IMR-90 (cell line): ENCODE data around the gene MGME1. TPM values are rescaled to one million over a fixed set of nuclear protein-coding genes. Genes with fewer than 3 reads are reported as not detected.
A peak's percentile ranks its signal among the peaks of the same experiment; 100 is the strongest.

Experiments used
- ATAC-seq: fragments of 200-7000 bp; cut with Tn5 transposase; 2 replicates; pipeline ENCODE4 v1.9.1; 2020; ENCODE audit warnings: low read depth, mild to moderate bottlenecking, moderate library complexity
- BruUV-seq: library from RNA; stranded (reverse); fragments of 400-500 nt; replicated peaks from 2 replicates; lab custom pipeline; 2021; lab: Mats Ljungman, UMichigan
- CTCF ChIA-PET: fragments of 300-600 bp; formaldehyde crosslinking; extraction: SDS; loops from one replicate; lab custom pipeline; 2021; ENCODE audit warnings: antibody characterized with exemption; lab: Yijun Ruan, JAX
- POLR2A ChIA-PET: fragments of 300-600 bp; sonication (Branson Sonifier 250); formaldehyde crosslinking; loops from one replicate; lab custom pipeline; 2022; ENCODE audit warnings: antibody characterized with exemption; ENCODE audit not compliant: unreplicated experiment; lab: Charles Lee
- DNase-seq: peaks from one replicate; pipeline ENCODE4 v3.0.0; 2013
- H2AFZ ChIP-seq: replicated peaks from 2 replicates; pipeline ENCODE3; 2013; ENCODE audit warnings: low read length, mild to moderate bottlenecking; ENCODE audit not compliant: poor library complexity
- H2AK5ac ChIP-seq: 2 replicates; pipeline ENCODE4 v1.6.1; 2013; ENCODE audit warnings: low read depth, low read length, inconsistent platforms
- H2AK9ac ChIP-seq: replicated peaks from 2 replicates; pipeline ENCODE3; 2013; ENCODE audit warnings: mild to moderate bottlenecking, low read depth, low read length, moderate library complexity; ENCODE audit not compliant: poor library complexity
- H2BK120ac ChIP-seq: 2 replicates; pipeline ENCODE4 v1.6.1; 2013; ENCODE audit warnings: low read depth, low read length, inconsistent platforms
- H2BK15ac ChIP-seq: 3 replicates; pipeline ENCODE4 v1.6.1; 2013; ENCODE audit warnings: low read depth, low read length, inconsistent platforms
- H2BK20ac ChIP-seq: 2 replicates; pipeline ENCODE4 v1.6.1; 2013; ENCODE audit warnings: low read depth, mild to moderate bottlenecking, inconsistent platforms, low read length, moderate library complexity
- H2BK5ac ChIP-seq: 2 replicates; pipeline ENCODE4 v1.6.1; 2013; ENCODE audit warnings: mild to moderate bottlenecking, low read depth, low read length, inconsistent platforms; ENCODE audit not compliant: poor library complexity, severe bottlenecking
- H3K14ac ChIP-seq: replicated peaks from 2 replicates; pipeline ENCODE4 v1.6.1; 2013; ENCODE audit warnings: low read depth, low read length, inconsistent platforms
- H3K18ac ChIP-seq: 2 replicates; pipeline ENCODE4 v1.6.1; 2013; ENCODE audit warnings: low read depth, low read length, control low read depth
- H3K23ac ChIP-seq: 2 replicates; pipeline ENCODE4 v1.6.1; 2013; ENCODE audit warnings: low read depth, low read length, inconsistent platforms
- H3K27ac ChIP-seq: 2 replicates; pipeline ENCODE4 v1.5.1; 2013; ENCODE audit warnings: mild to moderate bottlenecking, control low read depth, low read length; ENCODE audit not compliant: insufficient read depth
- H3K27me3 ChIP-seq: 2 replicates; pipeline ENCODE4 v1.6.1; 2013; ENCODE audit warnings: low read length; ENCODE audit not compliant: control insufficient read depth, insufficient read depth
- H3K36me3 ChIP-seq: 2 replicates; pipeline ENCODE4 v1.6.1; 2013; ENCODE audit warnings: low read length, mixed read lengths; ENCODE audit not compliant: control insufficient read depth, insufficient read depth
- H3K4ac ChIP-seq: 2 replicates; pipeline ENCODE4 v1.6.1; 2013; ENCODE audit warnings: low read depth, low read length, inconsistent platforms
- H3K4me1 ChIP-seq: 2 replicates; pipeline ENCODE4 v1.6.1; 2013; ENCODE audit warnings: low read length, mixed read lengths; ENCODE audit not compliant: control insufficient read depth, insufficient read depth
- H3K4me2 ChIP-seq: 2 replicates; pipeline ENCODE4 v1.6.1; 2013; ENCODE audit warnings: low read depth, mild to moderate bottlenecking, control low read depth, low read length, moderate library complexity
- H3K4me3 ChIP-seq: 2 replicates; pipeline ENCODE4 v1.5.1; 2013; ENCODE audit warnings: low read depth, mild to moderate bottlenecking, control low read depth, low read length, moderate library complexity; ENCODE audit not compliant: insufficient read depth
- H3K56ac ChIP-seq: 2 replicates; pipeline ENCODE4 v1.6.1; 2013; ENCODE audit warnings: low read length, inconsistent platforms; ENCODE audit not compliant: insufficient read depth; ENCODE audit errors: extremely low read depth
- H3K79me1 ChIP-seq, 2 experiments: 2 replicates each; pipeline ENCODE4 v1.6.1; 2013; ENCODE audit warnings: low read length in 2 of 2, inconsistent platforms in 1 of 2, low read depth in 1 of 2
- H3K9ac ChIP-seq: 2 replicates; pipeline ENCODE4 v1.6.1; 2013; ENCODE audit warnings: low read depth, low read length, control low read depth
- H3K9me1 ChIP-seq: 2 replicates; pipeline ENCODE4 v1.6.1; 2013; ENCODE audit warnings: low read length, inconsistent platforms; ENCODE audit not compliant: insufficient read depth
- H3K9me3 ChIP-seq: 2 replicates; pipeline ENCODE4 v1.6.1; 2013; ENCODE audit warnings: low read length; ENCODE audit not compliant: control insufficient read depth, insufficient read depth
- H4K20me1 ChIP-seq: 2 replicates; pipeline ENCODE4 v1.6.1; 2013; ENCODE audit warnings: low read length, inconsistent platforms; ENCODE audit not compliant: insufficient read depth
- H4K5ac ChIP-seq: 2 replicates; pipeline ENCODE4 v1.6.1; 2013; ENCODE audit warnings: mild to moderate bottlenecking, low read depth, low read length, control low read depth
- H4K8ac ChIP-seq, 2 experiments: 2 replicates each; pipeline ENCODE4 v1.6.1; 2013; ENCODE audit warnings: low read depth in 2 of 2, low read length in 2 of 2, control low read depth in 1 of 2, inconsistent platforms in 1 of 2
- H4K91ac ChIP-seq: 2 replicates; pipeline ENCODE4 v1.6.1; 2013; ENCODE audit warnings: low read depth, low read length, inconsistent platforms; ENCODE audit not compliant: insufficient read depth
- CEBPB ChIP-seq: IDR thresholded peaks from 2 replicates; pipeline ENCODE4 v1.6.1; 2012; ENCODE audit warnings: low read depth, low read length, improper control_type of control experiment
- CHD1 ChIP-seq: IDR thresholded peaks from 2 replicates; pipeline ENCODE4 v1.6.1; 2012; ENCODE audit warnings: low read depth, low read length, improper control_type of control experiment
- CTCF ChIP-seq: conservative IDR thresholded peaks from 2 replicates; pipeline ENCODE4 v1.5.1; 2012; ENCODE audit warnings: mild to moderate bottlenecking, low read depth, low read length, improper control_type of control experiment
- ELK1 ChIP-seq: fragments of 150-350 bp; IDR thresholded peaks from 2 replicates; pipeline ENCODE4 v1.6.1; 2016; ENCODE audit warnings: low read depth, mild to moderate bottlenecking, low read length, moderate library complexity, borderline replicate concordance
- MAZ ChIP-seq: IDR thresholded peaks from 2 replicates; pipeline ENCODE4 v1.6.1; 2012; ENCODE audit warnings: low read depth, mild to moderate bottlenecking, low read length, improper control_type of control experiment, moderate library complexity, borderline replicate concordance
- MXI1 ChIP-seq: IDR thresholded peaks from 2 replicates; pipeline ENCODE4 v1.6.1; 2012; ENCODE audit warnings: low read depth, mild to moderate bottlenecking, low read length, moderate library complexity, borderline replicate concordance
- NFE2L2 ChIP-seq: fragments of 150-350 bp; IDR thresholded peaks from 2 replicates; pipeline ENCODE4 v1.6.1; 2016; ENCODE audit warnings: low read depth, mild to moderate bottlenecking, low read length
- POLR2A ChIP-seq: IDR thresholded peaks from 2 replicates; pipeline ENCODE4 v1.6.1; 2012; ENCODE audit warnings: mild to moderate bottlenecking, low read depth, low read length
- RAD21 ChIP-seq: IDR thresholded peaks from 2 replicates; pipeline ENCODE4 v1.6.1; 2012; ENCODE audit warnings: low read length, improper control_type of control experiment
- RCOR1 ChIP-seq: IDR thresholded peaks from 2 replicates; pipeline ENCODE4 v1.6.1; 2012; ENCODE audit warnings: mild to moderate bottlenecking, low read length, improper control_type of control experiment; ENCODE audit not compliant: insufficient replicate concordance
- WGBS, 2 experiments: methylation state at CpG; one replicate each; pipeline versions ENCODE4 v1.1.5 to v1.1.7; 2013; ENCODE audit warnings: missing lambda C conversion rate in 2 of 2; ENCODE audit not compliant: insufficient read length in 1 of 2; ENCODE audit errors: extremely low coverage in 2 of 2; 5-methylcytosine and 5-hydroxymethylcytosine counted together
- dilution Hi-C: fragments of 300-500 bp; cut with HindIII; formaldehyde crosslinking; loops from one replicate; pipeline ENCODE4 v1.14.3; 2018; ENCODE audit warnings: low sequenced_read_pairs; ENCODE audit not compliant: unreplicated experiment
- in situ Hi-C: fragments of 300-500 bp; cut with MboI; formaldehyde crosslinking; loops from 3 replicates; pipeline ENCODE4 v1.14.3; 2019; ENCODE audit warnings: low sequenced_read_pairs, inconsistent platforms, mixed read lengths
- intact Hi-C: fragments of 100-400 bp; cut with micrococcal nuclease; formaldehyde crosslinking; loops from 2 replicates; pipeline ENCODE4 v1.10.0; 2022
- polyA plus RNA-seq, 3 experiments: library from polyadenylated mRNA; depleted of rRNA; stranded (reverse); fragments of >200 nt; gene quantifications; 2 replicates each; pipeline ENCODE4 v1.2.3, GENCODE V29; 2012; ENCODE audit warnings: low replicate concordance in 1 of 3
- total RNA-seq: library from RNA; depleted of rRNA; stranded (reverse); fragments of >200 nt; gene quantifications from 2 replicates; pipeline ENCODE4 v1.2.3, GENCODE V29; 2012
- TF ChIP-seq, protein P1 (sequence below): fragments of 150-350 bp; IDR thresholded peaks from 2 replicates; pipeline ENCODE4 v1.6.1; 2017; ENCODE audit warnings: mild to moderate bottlenecking, antibody characterized with exemption, low read length, low read depth

The MGME1 gene
- total and polyA plus RNA-seq, 2 of the 4 experiments (the other 2 are of a cell fraction): 7.2 to 9.3 TPM

- H3K36me3 ChIP-seq: peaks cover 39% of the 10 kb centered on the region
- DNase-seq: no peak
- H3K9ac ChIP-seq: no peak overlapping the region
- no peak overlapping the region for H3K4me2 ChIP-seq
- ChIA-PET CTCF (interaction anchor here (1.2 kb wide), 1 partner anchor 18 kb away, joined by 3 read pairs; no protein-coding TSS in a partner anchor), POLR2A (interaction anchor here (0.6 kb wide), 2 partner anchors 10 to 57 kb away, joined by 3 to 4 read pairs; no protein-coding TSS in a partner anchor)
- H2BK15ac ChIP-seq: no peak overlapping the region
- dilution Hi-C loops (no loop called here), in situ Hi-C loops (no loop called here), intact Hi-C loops (loop anchor here (5.0 kb wide), 1 partner anchor 321 kb away; no protein-coding TSS in a partner anchor)
- H3K56ac ChIP-seq: no peak overlapping the region
- H2BK20ac ChIP-seq: no peak overlapping the region
- no peak overlapping the region for H2AFZ ChIP-seq
- no peak overlapping the region for H2AK5ac ChIP-seq
- H2AK9ac ChIP-seq: no peak overlapping the region
- no peak overlapping the region for H2BK120ac ChIP-seq
- H4K91ac ChIP-seq: no peak overlapping the region
- H3K23ac ChIP-seq: no peak overlapping the region
- H2BK5ac ChIP-seq: no peak overlapping the region
- 90% methylated on average over 2 of the region's 8 CpGs; no CpG with 5 or more reads in 1 of the 2 experiments for WGBS, 2 experiments
- H4K20me1 ChIP-seq: peaks cover 78% of the 10 kb centered on the region
- no peak overlapping the region for H3K4me3 ChIP-seq
- no peak overlapping the region for H4K8ac ChIP-seq
- no peak overlapping the region for H4K5ac ChIP-seq
- H3K79me1 ChIP-seq: peaks cover 19 to 71% of the 10 kb centered on the region in 2 experiments
- peak overlapping the region; percentile 20; the same call in 1 of the 2 replicates for H3K27ac ChIP-seq
- no peak overlapping the region for H3K4ac ChIP-seq
- no peaks in the 10 kb centered on the region for H3K27me3 ChIP-seq
- no peaks in the 10 kb centered on the region for H3K9me3 ChIP-seq
- peaks cover 21% of the 10 kb centered on the region for H3K4me1 ChIP-seq
- H3K9me1 ChIP-seq: peaks cover 16% of the 10 kb centered on the region
- TF ChIP-seq RCOR1: no peak
- no peak for TF ChIP-seq ELK1
- no peak for TF ChIP-seq NFE2L2
- TF ChIP-seq CEBPB: no peak
- TF ChIP-seq CTCF: no peak
- no peak for TF ChIP-seq MAZ
- TF ChIP-seq MXI1: no peak
- TF ChIP-seq, protein P1, sequence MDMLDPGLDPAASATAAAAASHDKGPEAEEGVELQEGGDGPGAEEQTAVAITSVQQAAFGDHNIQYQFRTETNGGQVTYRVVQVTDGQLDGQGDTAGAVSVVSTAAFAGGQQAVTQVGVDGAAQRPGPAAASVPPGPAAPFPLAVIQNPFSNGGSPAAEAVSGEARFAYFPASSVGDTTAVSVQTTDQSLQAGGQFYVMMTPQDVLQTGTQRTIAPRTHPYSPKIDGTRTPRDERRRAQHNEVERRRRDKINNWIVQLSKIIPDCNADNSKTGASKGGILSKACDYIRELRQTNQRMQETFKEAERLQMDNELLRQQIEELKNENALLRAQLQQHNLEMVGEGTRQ: no peak
- no peak for TF ChIP-seq CHD1
- TF ChIP-seq POLR2A: no peak
- no peak for TF ChIP-seq RAD21
- H3K14ac ChIP-seq: no peak overlapping the region
- no TSS peak for BruUV-seq
- H3K18ac ChIP-seq: no peak overlapping the region
- no peak for ATAC-seq
Observed at GRCh38 chr20:17956099-17956685, 12.6 kb upstream of the MGME1 start.
